BJ (cell line): ENCODE data around the gene NUDT16L1. TPM values are rescaled to one million over a fixed set of nuclear protein-coding genes. Genes with fewer than 3 reads are reported as not detected.

Experiments used
- CTCF ChIA-PET: fragments of 350-600 bp; formaldehyde crosslinking; extraction: SDS; loops from one replicate; lab custom pipeline; 2021; ENCODE audit warnings: antibody characterized with exemption, inconsistent platforms; lab: Yijun Ruan, JAX
- POLR2A ChIA-PET: fragments of 300-600 bp; sonication (Branson Sonifier 250); formaldehyde crosslinking; extraction: SDS; loops from one replicate; lab custom pipeline; 2021; ENCODE audit warnings: antibody characterized with exemption; lab: Charles Lee
- DNase-seq: peaks from one replicate; pipeline ENCODE4 v3.0.0-alpha.2; 2011; ENCODE audit warnings: low read depth
- H3K27me3 ChIP-seq: 2 replicates; pipeline ENCODE4 v1.6.0; 2011; ENCODE audit warnings: low read length; ENCODE audit not compliant: control insufficient read depth, insufficient read depth
- H3K36me3 ChIP-seq: 2 replicates; pipeline ENCODE4 v1.5.1; 2011; ENCODE audit warnings: low read length; ENCODE audit not compliant: control insufficient read depth, insufficient read depth
- H3K4me3 ChIP-seq: 2 replicates; pipeline ENCODE4 v1.5.1; 2011; ENCODE audit warnings: low read depth, mild to moderate bottlenecking, control low read depth, low read length
- CTCF ChIP-seq: IDR thresholded peaks from 2 replicates; pipeline ENCODE4 v1.5.1; 2011; ENCODE audit warnings: low read depth, mild to moderate bottlenecking, control low read depth, inconsistent platforms, low read length, moderate library complexity; ENCODE audit not compliant: insufficient read depth
- polyA plus RNA-seq: library from polyadenylated mRNA; depleted of rRNA; stranded (reverse); fragments of >200 nt; gene quantifications from 2 replicates; pipeline ENCODE4 v1.2.3, GENCODE V29; 2011

Gene NUDT16L1
- polyA plus RNA-seq, 1 experiment: 33.3 TPM

DNA sequence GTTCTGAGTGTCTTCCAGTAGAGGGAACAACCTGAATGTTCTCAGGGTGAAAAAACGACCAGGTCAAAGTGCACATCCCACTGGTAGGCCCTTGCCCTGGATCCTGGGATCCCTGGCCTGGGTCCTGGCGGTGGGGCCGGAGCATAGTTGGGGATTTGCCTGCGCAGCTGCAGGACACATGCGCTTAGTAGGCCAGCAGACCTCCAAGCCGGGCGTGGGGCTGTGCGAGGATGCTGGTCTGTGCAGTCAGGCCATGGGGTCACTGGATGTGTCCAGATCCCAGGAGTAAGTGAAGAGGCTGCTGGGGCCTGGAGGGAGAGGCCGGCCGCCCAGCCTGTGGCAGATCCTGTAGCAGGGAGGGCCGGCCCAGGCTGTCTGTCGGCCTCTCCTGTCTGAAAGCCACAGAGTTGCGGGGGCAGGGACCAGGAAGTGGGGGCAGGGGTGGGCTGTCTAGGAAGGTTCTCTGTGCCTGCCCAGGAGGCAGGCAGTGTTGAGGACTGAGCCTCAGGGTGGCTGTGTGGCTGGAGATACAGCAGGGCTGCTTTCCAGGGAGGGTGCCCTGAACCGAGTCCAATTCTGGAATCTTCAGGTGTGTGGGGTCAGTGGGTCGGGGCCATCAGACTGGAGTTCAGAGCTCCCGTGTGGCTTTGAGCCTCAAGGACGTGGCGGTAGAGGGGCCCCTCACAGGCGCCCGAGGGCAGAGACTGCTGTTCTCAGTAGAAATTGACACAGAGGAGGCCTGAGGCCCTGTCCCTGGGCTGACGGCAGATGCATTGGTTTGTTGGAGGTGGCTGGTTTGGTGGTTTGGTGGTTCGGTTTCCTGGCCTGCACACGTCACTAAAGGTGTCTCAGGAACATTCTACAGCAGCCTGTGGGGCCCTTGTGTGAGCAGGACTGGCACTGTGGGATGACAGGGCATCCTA lies 17.2 kb upstream of the NUDT16L1 start:
- CTCF ChIA-PET: no interaction called here
- Histone ChIP-seq H3K27me3 (no peaks in the 10 kb centered on the region), H3K4me3 (no peak overlapping the region), H3K36me3 (peaks cover 24% of the 10 kb centered on the region)
- DNase-seq: no peak
- TF ChIP-seq CTCF: no peak
- POLR2A ChIA-PET: interaction anchor here (0.6 kb wide), 1 partner anchor 128 kb away, joined by 3 read pairs; no protein-coding TSS in a partner anchor

GRCh38 chr16:4676831-4677230 lies 16.5 kb upstream of the NUDT16L1 start:
- H3K36me3 ChIP-seq: peaks cover 22% of the 10 kb centered on the region
- no peak overlapping the region for H3K4me3 ChIP-seq
- DNase-seq: no peak
- POLR2A ChIA-PET: interaction anchor here (0.6 kb wide), 1 partner anchor 128 kb away, joined by 3 read pairs; no protein-coding TSS in a partner anchor
- no peak for TF ChIP-seq CTCF
- CTCF ChIA-PET: interaction anchor here (0.6 kb wide), 1 partner anchor 1548 kb away, joined by 3 read pairs; no protein-coding TSS in a partner anchor
- no peaks in the 10 kb centered on the region for H3K27me3 ChIP-seq

DNA sequence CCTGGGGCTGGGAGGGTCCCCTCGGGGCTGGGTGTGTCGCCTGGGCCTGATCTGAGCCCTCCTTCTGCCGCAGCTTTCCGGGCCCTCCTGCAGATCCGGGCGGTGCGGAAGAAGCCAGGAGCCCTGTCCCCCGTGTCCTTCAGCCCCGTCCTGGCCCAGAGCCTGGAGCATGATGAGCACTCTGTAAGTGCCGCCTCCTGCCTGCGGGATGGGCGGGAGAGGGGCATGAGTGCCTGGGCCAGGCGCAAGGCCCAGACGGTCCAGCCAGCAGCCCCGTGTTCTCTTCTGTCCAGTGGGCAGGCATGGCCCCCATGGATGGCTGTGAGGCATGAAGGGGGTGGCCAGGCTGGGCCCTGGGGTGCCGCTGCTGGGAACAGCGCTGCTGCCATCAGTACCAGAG lies 16.0 kb upstream of the NUDT16L1 start:
- no peak for TF ChIP-seq CTCF
- H3K4me3 ChIP-seq: no peak overlapping the region
- H3K36me3 ChIP-seq: peaks cover 26% of the 10 kb centered on the region
- no peak for DNase-seq
- ChIA-PET CTCF (interaction anchor here (0.6 kb wide), 1 partner anchor 1548 kb away, joined by 3 read pairs; no protein-coding TSS in a partner anchor), POLR2A (no interaction called here)
- H3K27me3 ChIP-seq: no peaks in the 10 kb centered on the region

- Histone ChIP-seq H3K27me3 (no peaks in the 10 kb centered on the region), H3K4me3 (no peak overlapping the region)
- POLR2A ChIA-PET: no interaction called here
Measured at GRCh38 chr16:4677994-4678393, 15.4 kb upstream of the NUDT16L1 start.

More at GRCh38 chr16:4677994-4678393, 15.4 kb upstream of the NUDT16L1 start:
- DNase-seq: no peak
- CTCF ChIA-PET: no interaction called here
- no peak for TF ChIP-seq CTCF
- H3K36me3 ChIP-seq: peaks cover 30% of the 10 kb centered on the region
